ENCODE data around the gene CCRL2.
"Not testable (repeated sequence)": the region's sequence is repeated elsewhere in the genome, so short reads cannot be mapped to it uniquely, and the experiment has no call there.

Gene CCRL2

DNA sequence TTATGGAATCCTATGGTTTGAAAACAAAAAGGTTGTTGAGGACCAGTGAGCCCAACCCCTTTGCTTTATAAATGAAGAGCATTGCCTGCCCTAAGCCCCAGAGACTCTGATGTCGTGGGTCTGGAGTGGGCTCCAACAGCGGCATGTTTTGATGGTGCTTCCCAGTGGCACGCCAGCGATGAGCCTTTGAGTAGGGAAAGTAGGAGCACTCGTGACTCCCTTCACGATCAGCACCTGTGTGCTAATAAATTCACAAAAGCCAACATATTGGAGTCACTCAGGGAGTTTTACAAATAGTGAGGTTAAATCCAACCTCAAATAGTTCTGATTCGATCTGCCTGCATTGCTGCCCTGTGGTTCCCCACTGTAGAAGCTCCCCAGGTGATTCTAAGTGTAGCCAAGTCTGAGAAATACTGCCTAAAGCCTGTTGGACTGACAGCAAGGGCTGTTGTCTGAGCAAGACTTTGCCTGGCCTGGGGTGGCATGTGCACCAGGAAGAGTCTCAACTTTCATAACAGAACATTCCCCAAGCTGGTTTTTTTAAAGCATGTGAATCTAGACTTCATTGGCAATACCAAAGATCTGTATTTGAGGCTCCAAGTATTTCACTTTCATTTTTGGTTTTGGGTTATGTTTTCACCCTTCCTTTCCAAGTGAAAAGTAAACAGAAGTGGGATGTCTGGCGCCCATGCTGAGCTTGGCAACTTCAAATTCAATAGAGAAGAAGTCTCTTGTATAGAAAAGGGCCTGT, 26.4 kb upstream of the CCRL2 start:
- DNase-seq (ENCODE audit: low read depth), result no peak

DNA sequence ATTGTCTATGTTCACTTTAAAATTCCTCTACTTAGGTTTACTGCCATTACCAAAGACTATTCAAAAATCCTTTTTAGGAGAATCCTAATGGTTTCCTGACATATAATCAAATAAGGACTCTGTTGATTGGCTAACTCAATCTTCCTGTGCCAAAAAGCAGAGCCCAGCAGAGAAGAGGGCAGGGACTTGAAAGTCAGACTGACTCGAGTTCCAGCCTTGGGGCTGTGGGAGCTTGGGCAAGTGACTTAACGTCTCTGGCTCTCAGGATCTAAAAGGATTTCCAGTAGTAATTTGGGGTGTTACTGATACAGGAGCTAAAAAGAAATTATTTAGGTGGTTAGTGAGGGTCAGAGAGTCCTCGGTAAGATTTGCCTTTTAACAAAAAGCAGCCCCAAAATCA, 25.4 kb upstream of the CCRL2 start:
- no peak for DNase-seq (ENCODE audit: low read depth)

DNA sequence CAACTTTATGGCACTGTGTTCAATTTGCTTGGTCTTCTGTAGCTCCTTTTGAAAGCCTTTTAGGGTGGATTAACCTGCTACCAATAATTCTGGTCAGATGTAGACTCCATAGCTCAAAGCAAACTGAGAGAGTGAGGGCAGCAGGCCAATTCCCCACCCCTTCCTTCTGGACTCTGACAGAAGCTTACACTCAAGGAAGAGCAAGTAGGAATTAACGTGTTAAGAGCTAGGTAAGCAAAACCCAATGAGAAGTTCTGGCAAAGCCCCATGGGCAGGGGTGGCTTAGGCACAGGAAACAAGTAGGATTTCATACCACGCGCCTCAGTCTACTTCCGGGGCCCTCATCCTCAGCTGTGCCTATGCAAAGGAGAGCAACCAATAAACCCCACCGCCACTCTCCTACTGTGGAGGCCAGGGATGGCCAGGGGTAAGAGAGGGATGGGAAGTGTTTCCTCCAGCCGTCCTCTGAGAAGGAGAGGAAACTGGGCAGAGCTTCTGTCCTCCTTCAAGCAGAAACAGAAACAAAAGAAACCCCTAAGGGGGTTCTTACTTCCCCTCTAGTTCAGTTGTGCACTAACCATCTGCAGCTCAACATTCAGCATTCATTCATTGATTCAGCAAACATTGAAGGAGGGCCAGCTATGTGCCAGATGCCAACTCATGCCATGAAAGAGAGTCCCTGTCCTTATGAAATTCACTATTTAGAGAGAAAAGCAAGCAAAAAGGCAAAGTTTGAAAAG, 23.7 kb upstream of the CCRL2 start:
- DNase-seq (ENCODE audit: low read depth), result no peak

DNA sequence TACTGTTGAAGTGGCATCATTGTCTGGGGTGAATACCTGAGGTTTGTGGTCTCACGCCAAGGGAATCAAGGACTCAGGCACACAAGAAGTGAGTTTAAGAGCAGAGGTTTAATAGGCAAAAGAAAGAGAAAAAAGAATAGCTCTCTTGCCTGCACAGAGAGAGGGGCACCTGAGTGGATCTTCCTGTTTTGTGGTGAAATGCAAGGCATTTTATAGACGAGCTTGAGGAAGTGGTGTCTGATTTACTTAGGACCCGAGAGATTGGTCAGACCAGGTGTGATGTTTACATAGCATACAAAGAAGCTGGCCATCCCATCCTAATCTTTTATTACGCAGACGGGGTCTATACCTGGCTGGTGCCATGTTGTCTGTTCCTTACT, 23.1 kb upstream of the CCRL2 start:
- DNase-seq (ENCODE audit: low read depth), result no peak

DNA sequence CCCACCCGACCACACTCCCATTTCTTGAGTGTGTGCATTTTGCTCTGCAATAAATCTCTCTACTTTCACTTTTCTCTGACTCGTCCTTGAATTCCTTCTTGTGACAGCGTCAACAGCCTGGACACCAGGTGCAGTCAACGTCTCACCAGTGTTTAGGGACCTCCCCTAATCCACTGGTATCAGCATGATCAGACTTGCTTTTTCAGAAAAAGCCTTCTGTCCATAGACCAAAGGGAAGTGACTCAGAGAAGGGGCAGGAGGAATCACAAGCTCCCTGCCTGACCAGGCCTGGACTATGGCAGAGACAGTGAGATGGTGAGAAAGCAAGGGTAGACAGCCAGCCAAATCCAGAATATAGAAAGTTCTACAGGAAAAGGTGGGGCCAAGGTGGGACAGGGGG, 20.9 kb upstream of the CCRL2 start:
- no peak for DNase-seq (ENCODE audit: low read depth)

DNA sequence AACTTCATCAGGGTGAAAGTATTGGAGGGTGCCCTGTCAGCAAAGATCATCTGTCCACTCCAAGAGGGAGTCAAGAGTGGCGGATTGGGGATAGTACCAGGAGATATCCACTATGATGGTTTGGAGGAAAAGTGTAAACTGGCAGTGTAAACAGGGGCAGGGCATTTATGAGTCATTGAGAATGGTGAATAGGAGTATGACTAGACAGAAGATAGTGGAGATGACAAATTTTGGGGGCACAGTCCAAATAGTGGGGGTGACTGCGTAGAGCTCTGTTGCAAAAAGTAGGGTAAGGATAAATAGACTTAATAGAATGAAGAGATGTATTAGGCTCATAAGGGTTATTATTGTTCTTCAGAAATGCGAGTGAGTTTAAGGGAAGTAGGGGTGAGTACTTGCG, 18.2 kb upstream of the CCRL2 start:
- not testable (repeated sequence) for DNase-seq (ENCODE audit: low read depth)

DNA sequence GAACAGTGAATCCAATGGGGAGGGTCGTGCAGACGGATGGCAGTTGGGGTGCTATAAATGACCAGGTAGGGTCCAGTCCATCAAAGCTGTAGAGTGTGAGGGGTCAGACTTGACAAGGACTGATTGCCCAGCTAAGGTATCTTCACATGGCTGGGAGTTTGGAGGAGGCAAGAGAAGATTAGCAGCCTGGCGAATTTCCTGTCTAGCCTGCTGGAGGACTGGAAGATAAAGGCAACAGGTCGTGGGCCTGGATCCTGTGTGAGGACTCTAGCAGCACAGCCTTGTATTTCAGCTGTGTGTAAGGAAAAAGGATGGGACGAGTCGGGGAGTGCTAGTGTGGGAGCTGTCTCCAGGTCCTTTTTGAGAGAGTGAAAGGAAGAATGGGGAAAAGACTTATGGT, 17.8 kb upstream of the CCRL2 start:
- DNase-seq (ENCODE audit: low read depth), result no peak

DNA sequence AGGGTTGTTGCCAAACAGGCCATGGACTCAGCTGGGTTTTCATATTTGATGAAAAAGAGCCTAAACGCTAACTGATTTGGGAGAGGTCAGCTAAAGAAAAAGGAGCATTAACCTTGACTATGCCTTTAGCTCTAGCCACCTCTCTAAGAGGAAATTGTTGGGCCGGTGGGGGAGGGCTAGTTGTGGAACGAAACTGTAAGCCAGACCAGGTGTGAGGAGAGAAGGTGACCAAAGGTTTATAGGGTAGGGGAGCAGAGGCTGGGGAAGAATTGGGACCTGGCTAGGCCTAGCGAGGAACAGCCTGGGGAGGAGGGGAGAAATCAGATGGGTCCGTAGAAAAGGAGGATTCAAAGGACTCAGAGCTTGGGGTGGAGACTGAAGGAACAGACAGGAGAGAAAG, 15.5 kb upstream of the CCRL2 start:
- not testable (repeated sequence) for DNase-seq (ENCODE audit: low read depth)

DNA sequence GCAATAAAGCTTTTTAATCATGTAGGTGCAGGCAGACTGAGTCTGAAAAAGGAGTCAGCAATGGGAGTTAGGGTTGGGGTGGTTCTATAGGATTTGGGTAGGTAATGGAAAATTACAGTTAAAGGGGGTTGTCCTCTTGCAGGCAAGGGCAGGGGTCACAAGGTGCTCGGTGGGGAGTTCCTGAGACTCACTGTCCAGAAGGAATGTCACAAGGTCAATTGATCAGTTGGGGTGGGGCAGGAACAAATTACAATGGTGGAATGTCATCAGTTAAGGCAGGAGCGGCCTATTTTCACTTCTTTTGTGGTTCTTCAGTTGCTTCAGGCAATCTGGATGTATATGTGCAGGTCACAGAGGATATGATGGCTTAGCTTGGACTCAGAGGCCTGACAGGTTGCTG, 14.0 kb upstream of the CCRL2 start:
- DNase-seq (ENCODE audit: low read depth), result no peak

DNA sequence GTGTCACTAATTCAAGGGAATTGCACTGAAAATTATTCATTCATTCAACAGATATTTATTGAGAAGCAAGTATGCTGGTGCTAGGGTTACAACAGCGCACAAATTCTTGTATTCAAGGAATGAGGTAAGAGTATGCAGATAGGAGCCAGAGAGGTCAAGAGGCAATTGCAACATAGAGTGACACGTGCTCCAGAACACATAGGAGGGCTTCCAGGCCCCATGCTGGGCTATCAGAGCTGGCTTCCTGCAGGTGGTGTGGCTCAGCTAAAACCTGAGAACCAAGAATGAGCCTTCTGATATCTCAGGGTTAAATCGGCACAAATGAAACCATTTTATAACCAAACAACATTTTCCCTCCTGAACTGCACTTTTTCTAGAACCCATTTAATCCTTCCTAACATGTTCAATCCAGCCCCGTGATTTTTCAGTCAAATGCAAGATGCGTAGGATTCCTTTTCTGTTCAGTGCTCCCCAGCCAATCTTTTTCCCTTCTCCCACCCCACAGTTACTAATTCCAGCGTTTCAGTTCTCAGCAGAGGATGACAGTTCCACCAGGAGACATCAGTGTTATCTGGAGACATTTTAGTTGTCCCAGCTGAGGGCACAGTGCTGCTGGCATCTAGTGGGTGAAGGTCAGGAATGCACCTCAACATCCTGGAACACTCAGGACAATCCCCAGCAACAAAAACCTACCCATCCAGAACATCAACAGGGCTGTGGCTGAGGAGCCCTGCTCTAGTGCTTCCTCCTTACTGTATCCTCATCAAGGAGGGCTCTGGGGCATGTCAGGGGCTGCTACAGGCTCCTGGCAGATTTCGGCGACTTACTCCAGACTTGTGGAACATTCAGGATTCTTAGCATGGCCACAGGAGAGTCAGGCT, 13.3 kb upstream of the CCRL2 start:
- DNase-seq (ENCODE audit: low read depth), result no peak

DNA sequence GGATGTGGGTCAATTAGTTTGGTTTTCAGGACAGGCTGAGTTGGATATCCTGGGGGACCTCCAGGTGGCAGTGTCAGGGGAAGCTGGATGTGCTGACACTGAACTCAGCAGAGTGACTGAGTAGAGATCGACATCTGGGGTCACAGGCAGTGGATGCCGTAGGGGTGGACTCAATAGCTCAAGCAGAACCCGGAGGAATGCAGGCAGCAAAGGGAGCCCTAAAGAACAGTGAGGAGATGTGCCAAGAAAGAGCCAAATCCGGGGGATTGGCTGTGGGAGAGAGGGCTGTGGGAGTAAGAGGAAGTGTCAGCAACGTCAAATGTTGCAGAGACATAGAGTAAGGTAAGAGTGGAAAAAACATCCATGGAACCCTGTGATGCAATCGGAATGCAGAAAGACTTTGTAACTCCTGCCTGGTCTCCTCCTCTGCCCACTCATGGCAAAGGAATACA, 11.8 kb upstream of the CCRL2 start:
- DNase-seq (ENCODE audit: low read depth), result no peak

DNA sequence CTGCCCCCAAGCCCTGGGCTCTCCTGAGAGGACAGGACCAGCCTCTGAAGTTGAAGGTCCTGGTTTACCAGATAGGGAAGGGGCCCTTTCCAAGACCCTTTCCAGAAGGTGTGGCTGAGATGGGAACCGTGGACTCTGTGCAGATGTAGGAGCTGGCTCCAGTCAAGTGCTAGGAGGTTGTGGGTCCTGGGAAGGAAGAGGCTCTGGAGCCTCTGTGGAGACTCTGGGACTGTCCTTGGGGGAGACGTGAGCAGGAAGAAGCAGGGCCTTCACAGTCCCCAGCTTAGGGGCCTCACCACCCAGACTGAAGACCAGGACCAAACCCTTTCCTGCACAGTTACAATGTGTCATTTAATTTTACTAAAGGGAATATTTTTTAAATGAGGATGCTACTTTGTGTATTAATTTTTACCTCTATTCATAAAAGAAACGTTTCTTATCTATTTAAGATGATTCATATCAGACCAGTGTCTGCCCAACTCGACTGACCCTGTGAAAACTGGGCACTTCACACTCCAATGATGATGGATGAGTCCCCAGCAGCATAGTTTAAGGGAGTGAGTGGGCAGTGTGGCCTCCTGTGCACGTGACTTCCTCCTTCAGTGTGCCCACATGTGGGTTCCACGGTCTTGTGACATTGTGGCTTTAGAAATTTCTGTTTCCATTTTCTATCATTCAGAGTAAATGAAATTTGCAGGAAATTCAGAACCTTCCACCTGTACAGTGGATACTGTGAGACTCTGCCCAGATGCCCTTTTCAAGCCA, 11.1 kb upstream of the CCRL2 start:
- no peak for DNase-seq (ENCODE audit: low read depth)

DNA sequence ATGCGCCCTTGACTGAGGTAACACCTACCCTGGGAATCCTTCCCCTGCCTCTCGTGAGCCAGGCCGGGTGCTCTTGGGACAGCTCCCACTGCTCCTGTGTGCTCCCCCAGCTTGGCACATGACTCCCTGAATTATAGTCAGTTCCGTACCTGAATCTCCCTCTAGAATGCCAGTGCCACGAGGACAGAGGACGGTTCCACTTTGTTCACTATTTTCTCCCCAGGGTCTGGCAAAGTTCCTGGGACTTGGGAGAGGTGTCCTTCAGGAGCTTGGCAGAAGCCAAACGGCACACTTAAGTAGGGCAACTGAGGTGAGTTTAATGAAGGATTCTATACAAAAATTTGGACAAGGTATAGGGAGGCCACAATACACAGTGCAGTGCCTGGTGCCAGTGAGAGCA, 9.9 kb upstream of the CCRL2 start:
- DNase-seq (ENCODE audit: low read depth), result no peak

DNA sequence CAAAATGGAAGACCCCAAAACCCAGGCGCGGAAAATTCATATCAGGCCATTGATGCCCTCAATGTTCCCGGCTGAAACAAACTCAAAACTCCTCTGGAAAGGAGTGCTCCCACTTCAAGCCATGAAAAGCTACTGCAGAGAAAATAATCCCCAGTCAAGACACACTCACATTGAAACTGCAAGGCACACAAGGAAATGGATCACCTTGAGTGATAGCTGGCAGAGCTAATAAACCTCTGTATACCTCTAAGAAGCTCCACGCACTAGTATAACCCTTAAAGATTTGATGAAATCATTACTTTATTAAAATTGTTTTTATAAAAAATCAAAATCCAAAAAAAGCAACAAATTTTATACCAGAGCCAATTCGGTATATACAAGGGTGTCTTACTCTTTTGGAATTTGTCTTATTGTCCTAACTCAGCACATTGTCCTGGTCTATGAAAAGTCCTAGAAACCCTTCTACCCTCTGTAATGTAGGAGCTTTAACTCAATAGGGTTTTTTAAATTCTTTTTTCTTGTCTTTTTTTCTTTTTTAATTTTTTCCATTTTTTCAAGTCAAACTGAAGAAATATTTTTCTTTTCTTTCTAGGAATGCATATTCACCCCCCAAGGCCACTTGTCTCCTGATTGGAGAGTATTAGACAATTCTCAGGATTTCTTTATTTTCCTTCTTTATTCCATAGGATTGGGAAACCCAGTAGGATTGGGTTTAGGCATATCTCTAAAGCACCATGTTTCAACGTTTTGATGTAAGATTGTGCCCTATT, 8.7 kb upstream of the CCRL2 start:
- no peak for DNase-seq (ENCODE audit: low read depth)

DNA sequence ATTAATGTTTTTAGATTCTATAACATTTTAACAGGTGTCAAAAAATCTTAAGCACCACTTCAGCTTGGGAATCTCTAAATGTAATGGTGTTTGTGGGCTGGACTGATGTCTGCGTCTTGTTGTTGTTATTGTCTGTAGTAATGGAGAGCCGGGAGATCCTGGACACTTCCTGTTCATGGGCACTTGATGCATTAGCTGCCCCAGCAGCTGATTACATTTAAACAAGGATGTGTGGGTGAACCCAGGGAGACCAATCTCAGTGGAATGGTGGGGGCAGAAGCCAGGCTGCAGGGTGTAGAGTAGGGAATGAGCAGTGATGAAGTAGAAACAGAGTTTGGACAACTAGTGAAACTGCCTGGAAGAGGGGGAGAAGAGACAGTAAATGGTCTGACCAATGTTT, 8.0 kb upstream of the CCRL2 start:
- DNase-seq (ENCODE audit: low read depth), result no peak

DNA sequence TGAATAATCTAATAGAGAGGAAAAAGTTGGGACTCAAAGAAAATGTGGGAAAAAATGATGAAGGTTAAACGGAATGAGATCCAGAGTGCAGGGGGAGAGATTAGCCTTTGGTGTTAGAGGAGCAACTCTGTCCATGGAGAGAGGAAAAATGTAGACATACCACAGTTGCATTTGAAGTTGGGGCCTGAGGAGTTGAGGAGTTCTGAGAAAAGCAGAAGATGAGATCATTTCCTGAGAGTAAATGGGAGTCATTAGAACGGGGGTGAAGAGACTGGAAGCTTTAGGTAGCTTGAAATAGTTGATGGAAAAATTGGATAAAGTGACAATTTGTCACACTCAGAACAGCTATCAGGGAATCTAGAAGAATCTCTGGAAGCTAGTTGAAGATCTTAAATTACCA, 7.5 kb upstream of the CCRL2 start:
- DNase-seq (ENCODE audit: low read depth), result no peak

DNA sequence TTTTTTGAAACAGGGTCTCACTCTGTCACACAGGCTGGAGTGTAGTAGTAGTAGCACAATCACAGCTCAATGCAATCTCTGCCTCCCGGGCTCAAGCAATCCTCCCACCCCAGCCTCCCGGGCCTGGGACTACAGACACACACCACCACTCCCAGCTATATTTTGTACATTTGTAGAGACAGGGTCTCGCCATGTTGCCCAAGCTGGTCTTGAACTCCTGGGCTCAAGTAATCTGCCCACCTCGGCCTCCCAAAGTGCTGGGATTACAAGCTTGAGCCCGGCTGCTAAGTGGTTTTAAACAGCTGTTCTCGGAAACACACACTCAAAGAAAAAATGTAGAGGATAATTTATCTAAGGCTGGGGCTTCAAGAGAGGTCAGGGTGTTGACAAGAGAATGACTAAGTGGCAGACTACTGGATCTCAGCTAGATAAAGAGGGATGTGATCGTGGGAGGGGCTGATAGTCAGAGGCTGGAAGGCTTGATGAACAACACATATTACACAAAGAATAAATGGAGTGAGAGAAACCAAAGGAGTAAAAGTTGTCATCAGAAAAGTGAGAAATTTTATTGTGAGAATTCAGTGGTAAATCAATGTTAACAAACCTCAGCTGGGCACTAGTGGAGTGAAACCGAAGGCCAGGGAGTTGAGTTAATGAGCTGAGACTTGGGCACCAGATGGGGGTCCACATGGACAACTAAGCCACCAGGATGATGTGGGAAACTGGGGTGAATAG, 6.9 kb upstream of the CCRL2 start:
- DNase-seq (ENCODE audit: low read depth), result no peak

DNA sequence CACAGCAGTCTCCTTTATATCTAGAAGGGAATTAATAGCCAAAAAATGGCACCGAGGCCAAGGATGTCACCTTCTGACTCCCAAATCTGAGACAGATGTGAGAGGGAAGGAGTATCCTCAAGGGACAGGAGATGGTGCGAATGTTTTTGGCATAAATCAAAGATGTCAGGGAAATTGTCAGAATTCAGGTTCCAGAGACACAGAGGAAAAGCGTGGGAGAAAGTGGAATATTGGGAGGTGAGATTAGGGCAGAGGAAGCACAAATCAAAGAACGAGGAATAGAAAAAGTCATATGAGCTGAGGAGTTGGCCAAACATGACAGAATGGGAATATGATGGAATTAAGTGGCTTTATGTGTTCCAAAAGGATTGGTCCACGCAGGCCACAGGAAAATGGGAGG, 6.2 kb upstream of the CCRL2 start:
- no peak for DNase-seq (ENCODE audit: low read depth)

DNA sequence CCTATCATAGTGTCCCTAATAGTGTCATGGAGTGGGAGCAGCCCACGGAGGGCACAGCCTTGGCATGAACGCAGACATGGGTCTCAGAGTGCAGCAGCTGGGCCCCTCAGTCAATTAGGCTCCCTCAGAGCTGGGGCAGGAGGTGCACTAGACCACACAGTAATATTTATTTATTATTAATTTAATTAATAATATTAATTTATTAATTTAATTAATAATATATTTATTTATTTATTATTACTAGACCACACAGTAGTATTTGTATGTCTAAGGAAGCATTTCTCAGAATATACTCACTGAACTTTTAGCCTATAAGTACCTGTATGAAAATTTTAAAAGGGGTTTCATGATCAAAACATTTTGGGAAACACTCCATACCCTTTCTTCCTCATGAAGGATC, 5.5 kb upstream of the CCRL2 start:
- no peak for DNase-seq (ENCODE audit: low read depth)

DNA sequence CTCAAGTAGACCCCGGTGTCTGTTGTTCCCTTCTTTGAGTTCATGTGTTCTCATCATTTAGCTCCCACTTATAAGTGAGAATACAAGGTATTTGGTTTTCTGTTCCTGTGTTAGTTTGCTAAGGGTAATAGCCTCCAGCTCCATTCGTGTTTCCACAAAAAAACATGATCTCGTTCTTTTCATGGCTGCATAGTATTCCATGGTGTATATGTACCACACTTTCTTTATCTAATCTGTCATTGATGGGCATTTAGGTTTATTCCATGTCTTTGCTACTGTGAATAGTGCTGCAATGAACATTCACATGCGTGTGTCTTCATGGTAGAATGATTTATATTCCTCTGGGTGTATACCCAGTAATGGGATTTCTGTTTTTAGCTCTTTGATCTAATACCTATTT, 4.2 kb upstream of the CCRL2 start:
- DNase-seq (ENCODE audit: low read depth), result not testable (repeated sequence)
